Globus pallidus (tissue), 1 donor: ENCODE data around the gene KIAA0513.
"Not testable (repeated sequence)": the region's sequence is repeated elsewhere in the genome, so short reads cannot be mapped to it uniquely, and the experiment has no call there.

ENCODE experiments used
- DNase-seq: peaks from one replicate; pipeline ENCODE4 v3.0.0-alpha.2; 2015; ENCODE audit warnings: low spot score

KIAA0513 gene

GRCh38 chr16:85029408-85029784, 1.8 kb downstream of the KIAA0513 start:
- DNase-seq = no peak

- no peak for DNase-seq
Measured at GRCh38 chr16:85029981-85030401, 2.4 kb downstream of the KIAA0513 start.

DNA sequence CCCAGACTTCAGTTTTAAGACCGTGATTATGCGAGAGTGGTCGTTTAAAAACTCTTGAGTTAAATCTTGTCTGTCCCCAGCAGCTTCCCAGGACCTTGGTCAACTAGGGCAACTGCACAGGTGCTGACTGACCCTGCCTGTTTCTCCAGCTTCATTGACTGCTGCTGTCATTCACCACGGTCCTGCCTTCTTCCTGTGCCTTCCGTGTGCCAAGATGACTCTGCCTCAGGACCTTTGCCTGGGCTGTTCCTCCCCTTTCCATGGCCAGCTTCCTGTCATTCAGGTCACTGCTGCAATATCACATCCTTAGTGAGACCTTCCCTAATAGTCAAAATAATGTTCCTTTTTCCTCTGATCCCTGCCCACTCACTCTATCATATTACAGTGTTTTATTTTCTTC, 3.9 kb downstream of the KIAA0513 start:
- DNase-seq = no peak

GRCh38 chr16:85032187-85032586, 4.6 kb downstream of the KIAA0513 start:
- not testable (repeated sequence) for DNase-seq

GRCh38 chr16:85033171-85033570, 5.6 kb downstream of the KIAA0513 start:
- no peak for DNase-seq

GRCh38 chr16:85034591-85035433, 7.2 kb downstream of the KIAA0513 start:
- DNase-seq = no peak

DNA sequence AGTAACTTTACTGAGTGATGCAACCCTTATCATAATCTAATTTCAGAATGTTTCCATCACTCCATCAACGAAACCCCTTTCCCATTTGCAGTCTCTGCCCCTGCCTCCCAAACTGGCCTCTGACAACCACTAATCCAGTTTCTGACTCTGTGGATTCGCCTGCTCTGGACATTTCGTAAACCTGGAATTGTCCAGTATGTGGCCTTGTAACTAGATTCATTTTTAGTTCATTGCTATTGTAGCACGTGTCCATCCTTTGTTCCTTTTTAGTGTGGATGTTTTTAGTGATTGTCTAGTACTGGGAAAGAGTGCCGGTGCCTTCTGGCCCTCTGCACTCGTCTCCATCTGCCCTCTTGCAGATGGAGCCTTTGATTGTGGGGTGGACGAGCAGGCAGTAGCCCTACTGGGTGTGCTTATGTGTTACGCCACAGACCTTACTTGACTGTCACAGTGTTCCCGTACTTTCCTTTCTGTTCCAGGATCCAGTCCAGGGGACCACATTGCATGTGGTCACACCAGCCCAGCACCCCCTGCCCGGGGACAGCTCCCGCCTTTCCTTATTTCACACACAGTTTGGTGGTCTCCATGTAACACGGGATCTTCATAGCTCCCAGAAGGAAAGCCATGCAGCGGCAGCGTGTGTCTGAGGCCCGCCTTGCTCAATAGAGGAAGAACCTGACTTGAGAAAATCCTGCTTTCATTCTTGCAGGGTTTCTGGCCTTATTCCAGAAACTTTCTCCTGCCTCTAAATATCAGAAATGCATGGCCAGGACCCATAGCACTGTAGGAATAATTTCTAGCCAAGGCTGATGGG, 8.8 kb downstream of the KIAA0513 start:
- no peak for DNase-seq

- DNase-seq = no peak
Measured at GRCh38 chr16:85037050-85037410, 9.4 kb downstream of the KIAA0513 start.

DNA sequence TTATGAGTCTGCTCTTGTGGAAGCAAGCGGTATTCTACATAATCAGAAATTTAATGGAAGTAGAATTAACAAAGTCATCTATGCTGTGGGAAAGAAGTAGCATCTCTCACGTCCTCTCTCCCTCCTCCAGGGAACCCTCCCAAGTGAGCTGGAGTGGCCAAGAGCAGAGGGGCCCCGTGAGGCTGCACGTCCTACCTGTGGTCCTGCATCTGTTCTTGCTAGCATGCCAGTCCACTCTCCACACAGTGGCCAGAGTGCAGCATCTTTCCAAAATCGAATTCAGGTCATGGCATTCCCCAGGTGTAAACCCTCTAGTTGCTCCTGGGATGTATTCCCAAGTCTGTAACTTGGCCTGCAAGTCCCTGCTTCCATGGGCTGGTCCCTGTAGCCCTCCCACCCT, 10.1 kb downstream of the KIAA0513 start:
- no peak for DNase-seq

DNA sequence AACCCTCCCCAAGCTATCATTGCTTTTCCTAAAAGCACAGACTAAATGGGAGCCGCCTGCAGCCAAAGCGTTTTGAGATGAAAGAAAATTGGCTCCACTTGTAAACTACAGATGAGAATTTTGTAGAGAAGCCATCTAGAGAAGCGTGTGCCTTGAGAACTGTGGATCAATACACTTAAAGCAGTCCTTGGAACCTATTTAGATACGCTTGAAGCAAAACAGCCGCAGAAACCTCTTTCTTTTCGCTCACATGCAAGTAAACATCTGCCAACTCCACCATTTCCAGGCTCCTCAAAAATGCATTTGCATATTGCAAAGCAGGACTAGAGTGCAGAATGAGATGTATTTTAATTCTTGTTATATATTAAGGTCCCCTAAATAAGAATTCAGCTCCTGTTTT, 13.1 kb downstream of the KIAA0513 start:
- no peak for DNase-seq

DNA sequence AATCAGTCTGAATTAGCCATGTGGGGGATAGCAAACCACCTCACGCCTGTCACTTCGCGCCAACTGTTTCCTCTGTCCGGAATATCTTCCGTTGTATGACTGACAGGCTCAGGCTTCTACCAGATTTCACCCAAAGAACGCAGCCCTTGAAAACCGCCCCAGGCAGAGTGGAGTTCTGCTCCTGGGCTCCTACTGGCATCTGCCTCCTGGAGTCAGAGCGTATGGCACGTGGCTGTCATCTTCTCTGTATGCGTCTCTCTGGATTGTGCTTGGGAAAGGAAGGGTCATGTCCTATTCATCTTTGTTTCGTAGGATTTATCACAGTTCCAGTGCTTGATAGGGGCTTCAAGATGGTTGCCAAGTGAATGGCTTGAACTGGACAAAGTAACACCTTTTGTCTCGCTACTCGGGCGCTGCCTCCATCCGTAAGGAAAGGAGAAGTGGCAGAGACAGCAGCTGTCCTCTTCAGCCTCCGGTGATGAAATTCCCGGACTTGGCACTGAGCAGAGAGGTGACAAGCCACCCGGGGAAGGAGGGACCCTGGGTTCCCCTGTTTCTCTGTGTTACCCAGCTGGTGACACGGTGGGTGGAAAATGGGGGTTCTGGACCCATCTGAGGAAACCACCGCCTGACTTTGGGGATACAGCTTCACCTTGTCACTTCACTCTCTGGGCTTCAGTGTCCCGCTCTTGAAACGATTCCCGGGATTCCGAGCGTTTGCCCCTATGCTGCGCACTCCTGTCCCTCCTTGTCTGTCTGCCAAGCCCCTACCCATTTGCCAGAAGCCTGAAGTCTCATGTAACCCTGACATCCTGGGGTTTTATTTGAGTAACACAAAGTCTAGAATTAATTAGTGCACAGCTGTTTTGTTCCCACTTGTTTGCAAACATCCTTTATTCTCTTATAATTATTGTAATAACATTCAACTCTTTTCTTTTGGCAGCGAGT, 13.9 kb downstream of the KIAA0513 start:
- no peak for DNase-seq

DNA sequence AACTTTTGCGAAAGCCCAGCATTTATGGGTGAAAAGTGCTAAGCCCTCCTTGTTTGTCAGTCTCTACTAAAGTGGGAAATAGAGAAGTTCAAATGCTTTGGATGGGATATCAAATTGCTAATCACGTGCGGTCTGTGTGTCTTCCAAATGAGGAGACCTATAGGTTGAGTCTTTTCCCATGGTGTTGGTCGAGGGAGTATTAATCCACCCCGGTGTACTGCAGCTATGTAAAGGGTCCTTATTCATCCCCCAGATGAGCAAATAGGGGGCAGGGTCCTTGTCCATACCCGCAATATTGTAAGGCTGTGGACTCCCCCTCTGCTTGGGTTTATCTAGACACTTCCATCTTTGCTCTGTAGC, 14.6 kb downstream of the KIAA0513 start:
- no peak for DNase-seq

DNA sequence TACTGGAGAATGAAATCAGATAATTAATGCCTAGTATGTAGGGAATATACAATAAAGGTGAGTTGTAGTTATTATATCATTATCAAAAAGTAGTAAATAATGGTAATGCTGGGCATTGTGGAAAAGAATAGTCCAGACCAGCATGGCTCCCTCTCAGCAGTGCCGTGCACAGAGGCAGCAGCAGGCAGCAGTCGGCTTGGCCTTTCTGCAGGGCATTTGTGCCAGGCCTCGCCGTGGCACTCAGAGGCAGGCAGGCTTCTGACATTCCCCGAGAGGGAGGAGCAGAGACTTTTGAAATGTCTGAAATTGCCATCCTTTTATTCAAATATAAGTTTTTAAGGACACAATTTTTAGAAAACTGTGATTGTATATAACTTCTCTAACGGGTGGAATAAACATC, 15.0 kb downstream of the KIAA0513 start:
- no peak for DNase-seq

- DNase-seq = no peak
Measured at GRCh38 chr16:85045077-85045476, 17.5 kb downstream of the KIAA0513 start.

DNA sequence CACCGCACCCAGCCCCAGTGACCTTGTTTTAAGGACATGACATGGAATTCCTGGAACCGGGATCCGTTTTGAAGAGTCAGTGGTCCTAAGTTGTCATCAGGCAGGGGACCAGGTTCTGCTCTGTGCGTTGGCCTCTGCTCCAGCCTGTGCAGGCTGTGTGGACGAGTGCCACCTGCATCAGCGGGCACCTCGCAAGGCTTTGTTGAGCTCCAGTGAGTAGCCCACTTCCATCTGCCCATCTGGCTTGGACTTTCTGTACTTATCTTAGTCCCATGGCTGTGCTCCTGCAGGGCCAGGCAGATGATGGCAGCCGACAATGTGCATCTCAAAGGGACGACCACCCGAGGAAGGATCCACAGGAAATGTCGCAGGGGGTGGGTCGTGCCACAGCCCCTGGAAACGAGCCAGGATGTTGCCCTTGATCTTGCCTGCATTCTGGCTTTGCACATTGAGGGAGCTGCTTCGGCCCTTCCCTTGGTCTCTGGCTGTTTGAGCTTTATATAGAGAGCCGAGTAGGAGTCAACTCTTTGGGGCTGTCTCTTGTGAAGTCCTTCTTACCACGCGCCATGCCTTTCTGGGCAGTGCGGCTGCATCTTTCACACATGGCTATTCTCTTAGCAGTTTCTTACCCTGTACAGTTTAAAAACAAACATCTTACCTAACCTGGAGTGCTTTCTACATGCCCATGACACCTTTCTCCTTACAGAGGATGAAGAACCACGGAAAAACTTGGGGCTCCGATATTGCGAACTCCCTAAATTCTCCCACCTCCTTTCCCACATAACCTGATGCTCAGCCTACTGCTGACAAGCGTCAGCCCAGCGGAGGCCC, 18.3 kb downstream of the KIAA0513 start:
- no peak for DNase-seq

GRCh38 chr16:85046472-85046916, 18.9 kb downstream of the KIAA0513 start:
- DNase-seq = no peak

DNA sequence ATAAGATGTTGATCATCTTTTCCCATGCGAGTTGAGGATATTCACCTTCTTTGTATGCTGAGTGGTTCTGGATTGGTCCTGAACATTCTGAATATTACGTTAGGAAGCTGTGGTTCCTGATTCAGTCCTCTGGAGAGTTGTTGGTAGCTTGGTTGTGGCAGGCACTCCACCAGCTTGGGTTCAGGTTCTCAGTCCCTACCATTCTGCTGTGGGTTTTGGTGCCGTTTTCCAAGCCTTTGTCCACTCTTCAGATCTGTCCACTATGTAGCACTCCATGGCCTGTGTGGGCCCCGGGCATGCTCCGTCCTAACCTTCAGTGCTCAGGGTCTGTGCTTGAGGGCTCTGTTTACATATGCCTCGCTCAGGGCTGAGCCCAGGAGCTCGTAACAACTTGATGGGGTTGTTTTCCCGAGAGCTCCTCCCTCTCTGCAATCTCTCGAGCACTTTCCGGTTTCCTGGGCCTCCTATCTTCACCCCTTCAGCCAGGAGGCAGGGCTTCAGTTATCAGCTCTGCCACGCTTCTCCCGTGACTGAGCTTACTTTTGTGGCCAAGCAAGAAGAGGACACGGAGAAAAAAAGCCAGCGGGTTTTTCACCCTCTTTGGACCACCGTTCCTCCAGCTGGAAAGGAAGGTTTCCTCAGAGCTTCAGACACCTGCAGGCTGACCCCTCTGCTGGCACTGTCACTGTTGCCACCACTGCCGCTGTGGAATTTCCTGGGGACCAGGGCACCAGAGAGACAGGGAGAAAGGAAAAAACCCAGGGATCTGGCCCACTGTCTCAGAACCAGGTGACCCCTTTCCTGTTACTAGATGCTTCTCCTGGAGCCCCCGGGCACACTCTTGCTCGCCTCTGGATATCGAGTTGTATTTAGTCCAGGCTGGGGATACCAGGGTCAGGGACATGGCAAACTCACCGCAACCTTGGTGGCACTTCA, 19.6 kb downstream of the KIAA0513 start:
- DNase-seq = no peak

- DNase-seq = no peak
Measured at GRCh38 chr16:85047867-85048455, 20.4 kb downstream of the KIAA0513 start.

GRCh38 chr16:85048921-85049562, 21.4 kb downstream of the KIAA0513 start:
- DNase-seq = no peak
